ENCODE measurements around the gene GPRC5D. TPM values are rescaled to one million over a fixed set of nuclear protein-coding genes. Genes with fewer than 3 reads are reported as not detected.
A peak's percentile ranks its signal among the peaks of the same experiment; 100 is the strongest.

Gene GPRC5D
- polyA plus RNA-seq, 1 experiment: not detected

- H3K27me3 ChIP-seq (ENCODE audit: control insufficient read depth, insufficient read depth, low read length): no peaks in the 10 kb centered on the region
- H3K4me3 ChIP-seq (ENCODE audit: low read depth, low read length): no peak overlapping the region
- no peak overlapping the region for H3K27ac ChIP-seq (ENCODE audit: low read depth, low read length)
- no peaks in the 10 kb centered on the region for H3K9me3 ChIP-seq (ENCODE audit: control insufficient read depth, insufficient read depth, low read length)
- ChIA-PET CTCF (interaction anchor here (0.6 to 11.5 kb wide), 16 partner anchors 11 to 1183 kb away, joined by 3 to 123 read pairs (median 5); no protein-coding TSS in a partner anchor), POLR2A (no interaction called here)
- TF ChIP-seq CTCF (IDR thresholded peaks at IDR 0.05; ENCODE audit: low read depth, low read length): no peak
- no peak for DNase-seq (ENCODE audit: low read depth, low spot score)
Measured at GRCh38 chr12:12984149-12984548, 32.2 kb upstream of the GPRC5D start.

GRCh38 chr12:12983420-12984035 lies 31.6 kb upstream of the GPRC5D start:
- peak; percentile 69 for TF ChIP-seq CTCF (IDR thresholded peaks at IDR 0.05; ENCODE audit: low read depth, low read length)
- H3K9me3 ChIP-seq (ENCODE audit: control insufficient read depth, insufficient read depth, low read length): no peaks in the 10 kb centered on the region
- ChIA-PET CTCF (interaction anchor here (0.6 to 11.5 kb wide), 18 partner anchors 11 to 1184 kb away, joined by 3 to 123 read pairs (median 5); no protein-coding TSS in a partner anchor), POLR2A (no interaction called here)
- no peak overlapping the region for H3K27ac ChIP-seq (ENCODE audit: low read depth, low read length)
- no peak overlapping the region for H3K4me3 ChIP-seq (ENCODE audit: low read depth, low read length)
- no peak for DNase-seq (ENCODE audit: low read depth, low spot score)
- H3K27me3 ChIP-seq (ENCODE audit: control insufficient read depth, insufficient read depth, low read length): no peaks in the 10 kb centered on the region

GRCh38 chr12:12982331-12982730 lies 30.4 kb upstream of the GPRC5D start:
- no peak overlapping the region for H3K4me3 ChIP-seq (ENCODE audit: low read depth, low read length)
- DNase-seq (ENCODE audit: low read depth, low spot score): no peak
- no peak overlapping the region for H3K27ac ChIP-seq (ENCODE audit: low read depth, low read length)
- no peaks in the 10 kb centered on the region for H3K27me3 ChIP-seq (ENCODE audit: control insufficient read depth, insufficient read depth, low read length)
- no peak for TF ChIP-seq CTCF (IDR thresholded peaks at IDR 0.05; ENCODE audit: low read depth, low read length)
- ChIA-PET POLR2A (no interaction called here), CTCF (interaction anchor here (0.6 to 11.5 kb wide), 13 partner anchors 13 to 886 kb away, joined by 3 to 123 read pairs (median 5); no protein-coding TSS in a partner anchor)
- H3K9me3 ChIP-seq (ENCODE audit: control insufficient read depth, insufficient read depth, low read length): no peaks in the 10 kb centered on the region

- POLR2A ChIA-PET: interaction anchor here (0.5 to 1.3 kb wide), 6 partner anchors 11 to 245 kb away, joined by 3 to 7 read pairs (median 3); no protein-coding TSS in a partner anchor
Measured at GRCh38 chr12:12979731-12980259, 27.8 kb upstream of the GPRC5D start.

More at GRCh38 chr12:12979731-12980259, 27.8 kb upstream of the GPRC5D start:
- CTCF ChIA-PET: interaction anchor here (0.6 to 11.5 kb wide), 8 partner anchors 10 to 243 kb away, joined by 3 to 123 read pairs (median 4); no protein-coding TSS in a partner anchor
- 0 out of 2 replicates have a peak, but pooled peaks have one; percentile 10 for TF ChIP-seq CTCF (IDR thresholded peaks at IDR 0.05; ENCODE audit: low read depth, low read length)
- DNase-seq (ENCODE audit: low read depth, low spot score): peak; percentile 84
- Histone ChIP-seq H3K27me3 (ENCODE audit: control insufficient read depth, insufficient read depth, low read length) (no peaks in the 10 kb centered on the region), H3K4me3 (ENCODE audit: low read depth, low read length) (no peak overlapping the region), H3K27ac (ENCODE audit: low read depth, low read length) (peak overlapping the region; percentile 98), H3K9me3 (ENCODE audit: control insufficient read depth, insufficient read depth, low read length) (no peaks in the 10 kb centered on the region)

All from AG04450 (cell line).